ENCODE data around the gene RFNG. TPM values are rescaled to one million over a fixed set of nuclear protein-coding genes. Genes with fewer than 3 reads are reported as not detected.

Gene RFNG
- polyA plus RNA-seq, 1 experiment = 23.7 TPM

DNA sequence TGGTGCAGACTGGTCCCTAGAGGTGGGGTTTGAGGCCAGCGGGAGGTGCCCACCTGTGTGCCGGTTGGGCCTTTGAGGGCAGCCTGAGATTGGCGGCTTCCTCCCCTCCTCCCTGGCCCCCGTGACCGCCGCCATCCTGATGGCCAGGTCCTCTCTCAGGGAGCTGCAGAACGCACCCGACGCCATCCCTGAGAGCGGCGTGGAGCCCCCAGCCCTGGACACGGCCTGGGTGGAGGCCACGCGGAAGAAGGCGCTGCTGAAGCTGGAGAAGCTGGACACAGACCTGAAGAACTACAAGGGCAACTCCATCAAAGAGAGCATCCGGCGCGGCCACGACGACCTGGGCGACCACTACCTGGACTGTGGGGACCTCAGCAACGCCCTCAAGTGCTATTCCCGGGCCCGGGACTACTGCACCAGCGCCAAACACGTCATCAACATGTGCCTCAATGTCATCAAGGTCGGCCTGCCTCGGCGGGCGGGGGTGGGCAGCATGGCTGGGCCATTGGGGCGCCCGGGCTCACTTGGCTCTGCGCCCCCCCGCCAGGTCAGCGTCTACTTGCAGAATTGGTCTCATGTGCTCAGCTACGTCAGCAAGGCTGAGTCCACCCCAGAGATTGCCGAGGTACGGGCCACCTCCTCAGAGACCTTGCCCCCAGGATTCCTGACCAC, 2.9 kb upstream of the RFNG start:
- CTCF ChIA-PET = interaction anchor here (1.6 kb wide), 1 partner anchor 23 kb away, joined by 5 read pairs; the partner anchor contains the start of gene RAC3
- POLR2A ChIA-PET = no interaction called here
- peaks cover 47% of the 10 kb centered on the region for H3K36me3 ChIP-seq (ENCODE audit: control insufficient read depth, insufficient read depth, low read length)

DNA sequence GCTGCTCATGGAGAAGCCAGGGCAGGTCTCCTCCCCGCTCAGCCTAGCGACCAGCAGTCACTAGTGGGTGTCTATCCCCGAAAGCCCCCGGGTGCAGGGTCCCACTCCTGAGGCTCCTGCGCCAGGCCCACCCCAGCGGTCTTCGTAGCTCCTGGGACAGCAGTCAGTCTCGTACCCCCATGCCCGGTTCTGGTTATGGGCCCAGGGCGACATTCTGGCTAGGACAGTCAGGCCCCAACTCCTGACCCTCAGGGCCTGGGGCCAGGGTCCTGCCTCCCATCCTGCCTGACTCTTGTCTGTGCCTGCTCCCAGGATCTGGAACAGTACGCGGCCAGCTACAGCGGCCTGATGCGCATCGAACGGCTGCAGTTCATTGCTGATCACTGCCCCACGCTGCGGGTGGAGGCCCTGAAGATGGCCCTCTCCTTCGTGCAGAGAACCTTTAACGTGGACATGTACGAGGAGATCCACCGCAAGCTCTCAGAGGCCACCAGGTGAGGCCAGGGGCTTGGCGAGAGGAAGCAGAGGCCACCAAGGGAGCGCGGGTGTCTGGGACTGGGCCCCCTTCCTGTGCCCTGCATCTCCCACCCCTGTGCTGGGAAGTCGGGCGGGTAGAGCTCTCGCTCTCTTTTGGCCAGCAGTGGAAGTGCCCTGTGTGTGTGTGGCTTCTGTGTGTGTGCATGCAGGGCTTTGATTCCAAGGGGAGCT, 2.1 kb upstream of the RFNG start:
- ChIA-PET CTCF (interaction anchor here (1.2 to 1.4 kb wide), 2 partner anchors 12 to 16 kb away, joined by 3 to 5 read pairs; partner anchors contain the start of genes DCXR and DUS1L), POLR2A (no interaction called here)
- H3K27me3 ChIP-seq (ENCODE audit: control insufficient read depth, insufficient read depth, low read length) = no peaks in the 10 kb centered on the region
- no peak overlapping the region for H3K4me3 ChIP-seq (ENCODE audit: low read depth, low read length)
- TF ChIP-seq, protein P1, sequence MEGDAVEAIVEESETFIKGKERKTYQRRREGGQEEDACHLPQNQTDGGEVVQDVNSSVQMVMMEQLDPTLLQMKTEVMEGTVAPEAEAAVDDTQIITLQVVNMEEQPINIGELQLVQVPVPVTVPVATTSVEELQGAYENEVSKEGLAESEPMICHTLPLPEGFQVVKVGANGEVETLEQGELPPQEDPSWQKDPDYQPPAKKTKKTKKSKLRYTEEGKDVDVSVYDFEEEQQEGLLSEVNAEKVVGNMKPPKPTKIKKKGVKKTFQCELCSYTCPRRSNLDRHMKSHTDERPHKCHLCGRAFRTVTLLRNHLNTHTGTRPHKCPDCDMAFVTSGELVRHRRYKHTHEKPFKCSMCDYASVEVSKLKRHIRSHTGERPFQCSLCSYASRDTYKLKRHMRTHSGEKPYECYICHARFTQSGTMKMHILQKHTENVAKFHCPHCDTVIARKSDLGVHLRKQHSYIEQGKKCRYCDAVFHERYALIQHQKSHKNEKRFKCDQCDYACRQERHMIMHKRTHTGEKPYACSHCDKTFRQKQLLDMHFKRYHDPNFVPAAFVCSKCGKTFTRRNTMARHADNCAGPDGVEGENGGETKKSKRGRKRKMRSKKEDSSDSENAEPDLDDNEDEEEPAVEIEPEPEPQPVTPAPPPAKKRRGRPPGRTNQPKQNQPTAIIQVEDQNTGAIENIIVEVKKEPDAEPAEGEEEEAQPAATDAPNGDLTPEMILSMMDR (IDR thresholded peaks at IDR 0.05; ENCODE audit: insufficient read depth, low read depth, low read length) = no peak
- H3K36me3 ChIP-seq (ENCODE audit: control insufficient read depth, insufficient read depth, low read length) = peaks cover 48% of the 10 kb centered on the region
- DNase-seq (ENCODE audit: low read depth) = no peak

More for the DNA sequence above, 2.9 kb upstream of the RFNG start:
- no peak for DNase-seq (ENCODE audit: low read depth)
- TF ChIP-seq, protein P1 (IDR thresholded peaks at IDR 0.05; ENCODE audit: insufficient read depth, low read depth, low read length) = no peak
- Histone ChIP-seq H3K27me3 (ENCODE audit: control insufficient read depth, insufficient read depth, low read length) (no peaks in the 10 kb centered on the region), H3K4me3 (ENCODE audit: low read depth, low read length) (no peak overlapping the region)

DNA sequence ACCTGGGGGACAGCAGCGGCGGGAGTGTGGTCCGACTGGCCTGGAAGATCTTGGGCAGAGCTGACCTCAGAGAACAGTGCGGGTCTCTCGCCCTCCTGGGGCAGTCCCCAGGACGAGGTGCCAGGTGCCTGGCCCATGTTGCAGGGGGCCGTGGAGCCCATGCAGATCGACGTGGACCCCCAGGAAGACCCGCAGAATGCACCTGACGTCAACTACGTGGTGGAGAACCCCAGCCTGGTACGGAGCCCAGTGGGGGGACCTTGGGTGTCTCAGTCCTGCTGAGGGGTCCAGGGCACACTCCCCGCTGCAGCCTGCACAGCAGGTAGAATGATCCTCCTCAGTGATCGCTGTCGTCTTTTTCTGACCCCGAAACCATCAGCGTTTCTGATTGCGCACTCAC, 1.5 kb upstream of the RFNG start:
- peaks cover 52% of the 10 kb centered on the region for H3K36me3 ChIP-seq (ENCODE audit: control insufficient read depth, insufficient read depth, low read length)
- H3K27me3 ChIP-seq (ENCODE audit: control insufficient read depth, insufficient read depth, low read length) = no peaks in the 10 kb centered on the region
- H3K4me3 ChIP-seq (ENCODE audit: low read depth, low read length) = peak overlapping the region; percentile 87
- CTCF ChIA-PET = interaction anchor here (1.2 to 1.4 kb wide), 2 partner anchors 12 to 16 kb away, joined by 3 to 5 read pairs; partner anchors contain the start of genes DCXR and DUS1L
- DNase-seq (ENCODE audit: low read depth) = no peak
- POLR2A ChIA-PET = no interaction called here
- TF ChIP-seq, protein P1 (IDR thresholded peaks at IDR 0.05; ENCODE audit: insufficient read depth, low read depth, low read length) = no peak

- ChIA-PET CTCF (interaction anchor here (1.2 to 1.4 kb wide), 2 partner anchors 13 to 15 kb away, joined by 3 to 5 read pairs; partner anchors contain the start of genes DCXR and DUS1L), POLR2A (no interaction called here)
- no peak for DNase-seq (ENCODE audit: low read depth)
- H3K4me3 ChIP-seq (ENCODE audit: low read depth, low read length) = peak overlapping the region; percentile 87
- TF ChIP-seq, protein P1 (IDR thresholded peaks at IDR 0.05; ENCODE audit: insufficient read depth, low read depth, low read length) = no peak
- peaks cover 55% of the 10 kb centered on the region for H3K36me3 ChIP-seq (ENCODE audit: control insufficient read depth, insufficient read depth, low read length)
- no peaks in the 10 kb centered on the region for H3K27me3 ChIP-seq (ENCODE audit: control insufficient read depth, insufficient read depth, low read length)
Measured at GRCh38 chr17:82052638-82053059, 1.0 kb upstream of the RFNG start.

Data from BJ (cell line).